Trophoblast cell (in vitro differentiated cells and primary cell): ENCODE data around the gene UFD1.

Source experiments
- DNase-seq, 2 donors: peaks; one replicate each; pipeline ENCODE4 v3.0.0-alpha.2; 2016
- H2AFZ ChIP-seq: 2 replicates; pipeline ENCODE4 v1.6.1; 2013; ENCODE audit warnings: low read length, moderate library complexity, mild to moderate bottlenecking; ENCODE audit not compliant: insufficient read depth, poor library complexity
- H2AK5ac ChIP-seq: 2 replicates; pipeline ENCODE4 v1.6.1; 2013; ENCODE audit warnings: mild to moderate bottlenecking, low read length
- H2BK120ac ChIP-seq: 2 replicates; pipeline ENCODE4 v1.6.1; 2013; ENCODE audit warnings: low read length, mild to moderate bottlenecking, moderate library complexity; ENCODE audit not compliant: insufficient read depth, poor library complexity
- H2BK12ac ChIP-seq: 2 replicates; pipeline ENCODE4 v1.6.1; 2013; ENCODE audit warnings: mild to moderate bottlenecking, low read length, moderate library complexity
- H2BK5ac ChIP-seq: 2 replicates; pipeline ENCODE4 v1.6.1; 2013; ENCODE audit warnings: low read length, low read depth, moderate library complexity, mild to moderate bottlenecking; ENCODE audit not compliant: poor library complexity
- H3K14ac ChIP-seq: 2 replicates; pipeline ENCODE4 v1.6.1; 2013; ENCODE audit warnings: mild to moderate bottlenecking, low read length
- H3K18ac ChIP-seq: 2 replicates; pipeline ENCODE4 v1.6.1; 2013; ENCODE audit warnings: mild to moderate bottlenecking, low read length
- H3K23ac ChIP-seq: 2 replicates; pipeline ENCODE4 v1.6.1; 2013; ENCODE audit warnings: low read length
- H3K27ac ChIP-seq: 2 replicates; pipeline ENCODE4 v1.5.1; 2013; ENCODE audit warnings: low read depth, mild to moderate bottlenecking, inconsistent platforms, low read length, moderate library complexity
- H3K27me3 ChIP-seq: 2 replicates; pipeline ENCODE4 v1.6.1; 2013; ENCODE audit warnings: inconsistent platforms, mild to moderate bottlenecking, low read length, moderate library complexity; ENCODE audit not compliant: insufficient read depth
- H3K36me3 ChIP-seq, 2 experiments: 1 replicate in 1 of 2; 2 replicates in 1 of 2; pipeline ENCODE4 v1.6.1; 2013; ENCODE audit warnings: low read length in 2 of 2, mild to moderate bottlenecking in 2 of 2, moderate library complexity in 1 of 2; ENCODE audit not compliant: insufficient read depth in 2 of 2, control insufficient read depth in 1 of 2
- H3K4ac ChIP-seq: 2 replicates; pipeline ENCODE4 v1.6.1; 2013; ENCODE audit warnings: low read depth, mild to moderate bottlenecking, low read length, moderate library complexity
- H3K4me1 ChIP-seq, 2 experiments: 1 replicate in 1 of 2; 2 replicates in 1 of 2; pipeline ENCODE4 v1.6.1; 2013; ENCODE audit warnings: low read length in 2 of 2, mild to moderate bottlenecking in 2 of 2, moderate library complexity in 1 of 2; ENCODE audit not compliant: insufficient read depth in 2 of 2, control insufficient read depth in 1 of 2
- H3K4me2 ChIP-seq: 2 replicates; pipeline ENCODE4 v1.6.1; 2013; ENCODE audit warnings: inconsistent platforms, mild to moderate bottlenecking, low read length, moderate library complexity
- H3K4me3 ChIP-seq: 2 replicates; pipeline ENCODE4 v1.5.1; 2013; ENCODE audit warnings: mild to moderate bottlenecking, low read depth, low read length, inconsistent platforms
- H3K79me1 ChIP-seq: one replicate; pipeline ENCODE4 v1.6.1; 2013; ENCODE audit warnings: low read length
- H3K79me2 ChIP-seq: 2 replicates; pipeline ENCODE4 v1.6.1; 2013; ENCODE audit warnings: low read length, mild to moderate bottlenecking; ENCODE audit not compliant: control insufficient read depth, insufficient read depth, poor library complexity
- H3K9ac ChIP-seq: 2 replicates; pipeline ENCODE4 v1.6.1; 2013; ENCODE audit warnings: mild to moderate bottlenecking, low read length
- H3K9me3 ChIP-seq: 2 replicates; pipeline ENCODE4 v1.6.1; 2013; ENCODE audit warnings: low read depth, mild to moderate bottlenecking, control low read depth, inconsistent platforms, low read length; ENCODE audit not compliant: insufficient read depth
- H4K12ac ChIP-seq: 2 replicates; pipeline ENCODE4 v1.6.1; 2013; ENCODE audit warnings: low read depth, mild to moderate bottlenecking, low read length, moderate library complexity
- H4K8ac ChIP-seq: 2 replicates; pipeline ENCODE4 v1.6.1; 2013; ENCODE audit warnings: low read depth, mild to moderate bottlenecking, low read length, moderate library complexity
- H4K91ac ChIP-seq: one replicate; pipeline ENCODE4 v1.6.1; 2013; ENCODE audit warnings: low read depth, mild to moderate bottlenecking, low read length, moderate library complexity
- WGBS: extraction: QIAGEN DNeasy Blood & Tissue Kit; methylation state at CpG from one replicate; pipeline ENCODE4 v1.1.7; 2013; ENCODE audit warnings: missing lambda C conversion rate; ENCODE audit not compliant: insufficient read length, insufficient coverage; ENCODE audit errors: extremely low coverage; 5-methylcytosine and 5-hydroxymethylcytosine counted together

Gene UFD1

DNA sequence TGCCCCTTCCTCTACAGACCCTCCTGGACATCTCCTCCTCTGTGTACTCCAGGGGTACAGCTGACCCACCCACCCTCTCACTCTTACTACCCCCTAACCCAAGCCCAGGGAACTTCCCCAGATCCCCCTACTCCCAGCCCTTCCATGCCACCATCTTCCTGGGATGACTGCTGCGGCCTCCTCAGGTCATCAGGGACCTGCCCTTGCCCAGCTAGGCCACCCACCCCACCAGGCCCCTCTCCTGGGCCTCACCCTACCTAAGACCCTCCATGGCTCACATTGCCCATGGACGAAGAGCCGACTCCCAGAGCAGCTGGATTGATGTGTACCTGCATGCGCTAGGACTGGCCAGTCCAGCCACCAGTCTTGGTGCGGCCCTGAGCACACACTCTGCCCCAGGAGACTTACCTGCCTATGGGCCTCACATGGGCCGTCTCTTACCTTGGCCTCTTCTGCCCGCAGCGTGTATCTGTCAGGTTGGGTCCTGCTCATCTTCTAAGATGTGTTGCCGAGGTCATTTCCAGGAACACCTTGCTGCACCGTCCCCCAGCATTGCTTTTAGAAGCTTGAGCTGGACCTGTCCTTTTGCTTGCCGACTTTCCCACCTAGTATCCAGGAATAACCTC lies 47.2 kb upstream of the UFD1 start:
- Histone ChIP-seq H3K79me2 (no peaks in the 10 kb centered on the region), H4K91ac (no peak overlapping the region), H2BK120ac (no peak overlapping the region), H3K14ac (no peak overlapping the region), H2AFZ (no peak overlapping the region), H3K36me3 (no peaks in the 10 kb centered on the region), H3K9ac (no peak overlapping the region), H2AK5ac (no peak overlapping the region), H3K4me2 (no peak overlapping the region), H2BK12ac (no peak overlapping the region), H3K27ac (no peak overlapping the region), H4K12ac (no peak overlapping the region), H4K8ac (no peak overlapping the region), H3K18ac (no peak overlapping the region), H3K27me3 (peaks cover 34% of the 10 kb centered on the region), H2BK5ac (no peak overlapping the region), H3K79me1 (no peaks in the 10 kb centered on the region), H3K4ac (no peak overlapping the region), H3K4me1 (peaks cover 11% of the 10 kb centered on the region in 2 experiments), H3K4me3 (peak overlapping the region; percentile 25), H3K9me3 (peaks cover 5% of the 10 kb centered on the region), H3K23ac (no peak overlapping the region)
- WGBS: no CpG with 5 or more reads among the region's 11 CpGs
- DNase-seq: no peak

DNA sequence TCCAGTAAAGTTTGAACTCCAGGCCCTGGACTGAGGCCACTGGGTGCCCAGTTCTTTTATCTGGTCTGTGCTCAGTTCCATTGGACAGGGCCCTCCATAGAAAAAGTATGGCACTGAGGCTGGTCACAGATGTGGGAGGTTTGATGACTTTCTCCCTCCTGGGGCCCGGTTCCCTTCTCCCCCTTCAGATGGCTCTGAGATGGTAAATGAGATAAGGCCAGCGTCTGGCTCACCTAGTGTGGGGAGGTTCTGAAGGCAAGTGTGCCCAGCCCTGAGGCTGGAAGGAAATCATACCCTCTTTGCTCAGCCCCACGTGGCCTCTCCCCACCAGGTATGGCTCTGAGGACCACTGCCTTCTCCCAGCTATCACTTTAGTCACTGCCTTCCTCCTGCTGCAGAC lies 46.7 kb upstream of the UFD1 start:
- Histone ChIP-seq H3K4me2 (no peak overlapping the region), H3K18ac (no peak overlapping the region), H4K12ac (no peak overlapping the region), H2AFZ (no peak overlapping the region), H3K14ac (no peak overlapping the region), H3K4ac (no peak overlapping the region), H4K8ac (no peak overlapping the region), H2BK120ac (no peak overlapping the region), H2BK12ac (no peak overlapping the region), H3K4me1 (peaks cover 11% of the 10 kb centered on the region in 2 experiments), H4K91ac (no peak overlapping the region), H3K36me3 (peaks cover 0 to 5% of the 10 kb centered on the region in 2 experiments), H3K27me3 (peaks cover 34% of the 10 kb centered on the region), H3K79me2 (no peaks in the 10 kb centered on the region), H3K9me3 (peaks cover 5% of the 10 kb centered on the region), H3K79me1 (no peaks in the 10 kb centered on the region), H3K27ac (no peak overlapping the region), H3K4me3 (peak overlapping the region; percentile 25), H3K23ac (no peak overlapping the region), H3K9ac (no peak overlapping the region), H2AK5ac (no peak overlapping the region), H2BK5ac (no peak overlapping the region)
- WGBS: no CpG with 5 or more reads among the region's 3 CpGs
- no peak for DNase-seq

DNA sequence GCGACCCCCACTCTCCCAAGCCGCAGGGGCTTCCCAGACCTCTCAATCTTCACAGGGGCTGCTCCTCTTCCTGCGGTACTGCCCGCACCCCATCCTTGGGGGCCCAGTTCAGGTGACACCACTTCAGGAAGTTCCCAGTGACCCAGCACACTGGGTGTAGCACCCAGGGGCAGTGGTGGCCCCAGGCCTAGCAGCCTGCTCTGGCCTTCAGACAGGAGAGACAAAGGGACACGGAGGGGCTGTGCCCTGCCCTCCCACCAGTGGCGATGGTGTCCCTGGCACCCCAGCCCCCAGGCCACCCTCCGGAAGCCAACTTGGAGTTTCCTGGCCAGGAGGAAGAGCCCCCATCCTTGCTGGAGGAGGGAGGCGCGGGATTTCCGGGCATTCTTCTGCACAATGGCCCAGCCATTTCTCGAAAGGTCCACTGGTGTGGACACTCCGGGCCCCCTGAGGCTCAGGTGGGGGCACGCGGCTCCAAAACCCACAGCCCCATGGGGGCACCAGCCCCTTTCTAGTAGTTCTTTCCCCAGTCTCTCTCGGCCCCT lies 46.2 kb upstream of the UFD1 start:
- Histone ChIP-seq H3K4ac (no peak overlapping the region), H3K79me1 (no peaks in the 10 kb centered on the region), H3K4me2 (no peak overlapping the region), H2BK12ac (no peak overlapping the region), H3K9me3 (peaks cover 5% of the 10 kb centered on the region), H3K4me3 (no peak overlapping the region), H3K27ac (no peak overlapping the region), H3K18ac (no peak overlapping the region), H3K23ac (no peak overlapping the region), H3K14ac (no peak overlapping the region), H4K8ac (no peak overlapping the region), H3K9ac (no peak overlapping the region), H4K91ac (no peak overlapping the region), H2BK5ac (no peak overlapping the region), H2AFZ (no peak overlapping the region), H4K12ac (no peak overlapping the region), H3K36me3 (peaks cover 0 to 7% of the 10 kb centered on the region in 2 experiments), H3K27me3 (peaks cover 34% of the 10 kb centered on the region), H3K4me1 (peaks cover 11% of the 10 kb centered on the region in 2 experiments), H3K79me2 (no peaks in the 10 kb centered on the region), H2BK120ac (no peak overlapping the region), H2AK5ac (no peak overlapping the region)
- DNase-seq: no peak
- WGBS: no CpG with 5 or more reads among the region's 15 CpGs

DNA sequence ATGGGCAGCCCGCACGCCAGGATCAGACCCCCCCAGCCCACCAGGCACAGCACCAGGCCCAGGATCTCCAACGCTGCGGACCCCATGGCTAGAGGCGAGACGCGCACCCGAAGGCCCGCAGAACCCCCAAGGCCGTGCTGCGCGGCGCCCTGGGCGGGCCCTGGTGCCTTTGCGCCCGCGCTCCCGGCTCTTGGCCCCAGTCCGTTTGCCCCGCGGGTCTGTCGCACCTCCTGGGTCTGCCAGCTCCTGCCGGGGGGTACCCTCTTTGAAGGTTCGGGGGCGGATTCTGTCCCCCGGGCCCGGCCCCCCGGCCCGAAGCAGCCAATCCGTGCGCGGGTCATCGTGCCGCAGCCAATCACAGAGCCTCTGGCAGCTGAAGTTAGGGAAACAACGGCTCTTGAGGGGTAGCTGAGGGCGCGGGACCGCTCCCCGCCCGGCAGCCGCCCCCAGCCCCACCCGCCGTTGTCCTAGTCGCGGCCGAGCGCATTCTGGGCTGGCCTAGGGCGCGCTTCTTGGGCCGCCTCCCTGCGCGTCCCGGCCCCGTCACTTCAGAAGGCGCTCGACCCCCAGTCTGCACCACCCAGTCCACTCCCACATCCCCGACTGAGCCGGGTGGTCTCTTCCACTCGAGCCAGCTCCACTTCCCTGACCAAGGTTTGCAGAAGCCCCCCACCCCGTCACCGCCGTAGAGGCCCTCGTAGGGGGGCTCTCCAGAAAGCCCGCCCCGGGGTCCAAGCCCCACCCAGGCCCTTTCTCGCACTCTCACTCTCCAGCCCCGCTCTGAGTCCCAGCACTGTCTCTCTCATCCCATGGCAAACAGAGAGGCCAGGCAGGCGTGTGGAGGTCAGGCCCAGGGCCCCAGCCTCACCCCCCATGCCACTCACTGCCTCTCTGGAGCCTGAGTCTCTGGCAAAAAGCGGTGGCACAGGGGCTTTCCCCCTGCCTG lies 45.5 kb upstream of the UFD1 start, which contains the start of gene CLDN5:
CLDN5 (minus strand) TSS at position 241 of the 946 bp plus-strand sequence; CDS start at position 86, 155 bp downstream.
- Histone ChIP-seq H3K79me1 (no peaks in the 10 kb centered on the region), H4K91ac (no peak within 1 kb of the TSS), H3K27ac (no peak within 1 kb of the TSS), H3K4me3 (peak within 1 kb of the TSS; percentile 55), H3K79me2 (no peaks in the 10 kb centered on the region), H3K4me1 (peaks cover 11% of the 10 kb centered on the region in 2 experiments), H2BK12ac (no peak within 1 kb of the TSS), H2AK5ac (no peak within 1 kb of the TSS), H3K23ac (no peak within 1 kb of the TSS), H3K18ac (no peak within 1 kb of the TSS), H2BK5ac (no peak within 1 kb of the TSS), H3K4me2 (peak within 1 kb of the TSS; percentile 63), H3K9me3 (peaks cover 5% of the 10 kb centered on the region), H3K36me3 (peaks cover 0 to 7% of the 10 kb centered on the region in 2 experiments), H3K14ac (no peak within 1 kb of the TSS), H3K9ac (no peak within 1 kb of the TSS), H2AFZ (no peak within 1 kb of the TSS), H4K12ac (no peak within 1 kb of the TSS), H3K4ac (no peak within 1 kb of the TSS), H4K8ac (no peak within 1 kb of the TSS), H2BK120ac (no peak within 1 kb of the TSS), H3K27me3 (peaks cover 34% of the 10 kb centered on the region)
- WGBS: no CpG with 5 or more reads among the region's 69 CpGs
- no peak for DNase-seq
